Femur (tissue), 1 donor: ENCODE data around the gene SPOP.

Source experiments
- DNase-seq: peaks from one replicate; pipeline ENCODE4 v3.0.0-alpha.2; 2017

Gene SPOP

GRCh38 chr17:49583226-49583625 lies 94.7 kb downstream of the SPOP start:
- DNase-seq: no peak

- no peak for DNase-seq
Measured at GRCh38 chr17:49582789-49583188, 95.1 kb downstream of the SPOP start.

GRCh38 chr17:49582055-49582722 lies 95.7 kb downstream of the SPOP start:
- DNase-seq: no peak

- no peak for DNase-seq
Measured at GRCh38 chr17:49581648-49581998, 96.3 kb downstream of the SPOP start.

- no peak for DNase-seq
Measured at GRCh38 chr17:49580981-49581647, 96.8 kb downstream of the SPOP start.

GRCh38 chr17:49580055-49580721 lies 97.7 kb downstream of the SPOP start:
- DNase-seq: no peak

- no peak for DNase-seq
Measured at GRCh38 chr17:49579522-49579921, 98.4 kb downstream of the SPOP start.

- DNase-seq: no peak
Measured at GRCh38 chr17:49578952-49579500, 98.9 kb downstream of the SPOP start.

GRCh38 chr17:49578414-49578813 lies 99.5 kb downstream of the SPOP start:
- DNase-seq: no peak

- DNase-seq: no peak
Measured at GRCh38 chr17:49577963-49578362, 99.9 kb downstream of the SPOP start.

- no peak for DNase-seq
Measured at GRCh38 chr17:49577650-49577934, 100.3 kb downstream of the SPOP start.

- no peak for DNase-seq
Measured at GRCh38 chr17:49576917-49577649, 100.8 kb downstream of the SPOP start.

- DNase-seq: peak; percentile 66
Measured at GRCh38 chr17:49576088-49576916, 101.6 kb downstream of the SPOP start.

GRCh38 chr17:49575679-49576087 lies 102.2 kb downstream of the SPOP start, which contains the start of gene NXPH3:
Gene NXPH3, plus strand, starts transcription at chr17:49575871. Its CDS starts 349 bp downstream, at chr17:49576220.
- DNase-seq: peak; percentile 70

- DNase-seq: no peak
Measured at GRCh38 chr17:49574945-49575678, 102.8 kb downstream of the SPOP start.

GRCh38 chr17:49574323-49574781 lies 103.5 kb downstream of the SPOP start:
- no peak for DNase-seq

- DNase-seq: no peak
Measured at GRCh38 chr17:49573510-49574322, 104.2 kb downstream of the SPOP start.

- no peak for DNase-seq
Measured at GRCh38 chr17:49572806-49573420, 105.0 kb downstream of the SPOP start.

GRCh38 chr17:49572226-49572625 lies 105.7 kb downstream of the SPOP start:
- DNase-seq: no peak

GRCh38 chr17:49571764-49572163 lies 106.1 kb downstream of the SPOP start:
- DNase-seq: no peak
